Stimulated activated CD8-positive, alpha-beta memory T cell treated with anti-CD3 and anti-CD28 coated beads, Interleukin-12 subunit alpha, Interleukin-12 subunit beta, amount 100 ng/mL, for 4 hours (primary cell): ENCODE results near the gene NATD1.
"Not testable (repeated sequence)": the region's sequence is repeated elsewhere in the genome, so short reads cannot be mapped to it uniquely, and the experiment has no call there.

Source experiments
- DNase-seq: peaks from one replicate; pipeline ENCODE4 v3.0.0-alpha.2; 2020; ENCODE audit warnings: low read depth

The NATD1 gene

GRCh38 chr17:21246698-21247097 is 6.5 kb downstream of the NATD1 start:
- DNase-seq, result no peak

- no peak for DNase-seq
These were observed 7.5 kb downstream of the NATD1 start for GRCh38 chr17:21245639-21246084.

GRCh38 chr17:21243516-21244303 is 9.5 kb downstream of the NATD1 start:
- no peak for DNase-seq

- no peak for DNase-seq
These were observed 10.3 kb downstream of the NATD1 start for GRCh38 chr17:21242780-21243515.

- DNase-seq, result no peak
These were observed 11.0 kb downstream of the NATD1 start for GRCh38 chr17:21242026-21242697.

GRCh38 chr17:21241564-21241963 is 11.6 kb downstream of the NATD1 start:
- no peak for DNase-seq

GRCh38 chr17:21240369-21241055 is 12.7 kb downstream of the NATD1 start:
- DNase-seq, result no peak

GRCh38 chr17:21239680-21240368 is 13.4 kb downstream of the NATD1 start:
- DNase-seq, result no peak

- DNase-seq, result no peak
These were observed 17.3 kb downstream of the NATD1 start for GRCh38 chr17:21235921-21236320.

- DNase-seq, result no peak
These were observed 19.4 kb downstream of the NATD1 start for GRCh38 chr17:21233581-21234347.

GRCh38 chr17:21232033-21232749 is 21.0 kb downstream of the NATD1 start:
- no peak for DNase-seq

- DNase-seq, result no peak
These were observed 21.7 kb downstream of the NATD1 start for GRCh38 chr17:21231533-21231932.

- no peak for DNase-seq
These were observed 24.4 kb downstream of the NATD1 start for GRCh38 chr17:21228845-21229244.

- DNase-seq, result no peak
These were observed 25.1 kb downstream of the NATD1 start for GRCh38 chr17:21228111-21228510.

GRCh38 chr17:21227277-21227676 is 25.9 kb downstream of the NATD1 start:
- DNase-seq, result not testable (repeated sequence)

- DNase-seq, result no peak
These were observed 30.1 kb downstream of the NATD1 start for GRCh38 chr17:21223086-21223485.

- DNase-seq, result no peak
These were observed 34.3 kb downstream of the NATD1 start for GRCh38 chr17:21218831-21219380.

GRCh38 chr17:21218101-21218500 is 35.1 kb downstream of the NATD1 start:
- no peak for DNase-seq

- no peak for DNase-seq
These were observed 35.9 kb downstream of the NATD1 start for GRCh38 chr17:21217346-21217745.

GRCh38 chr17:21215935-21216334 is 37.3 kb downstream of the NATD1 start:
- DNase-seq, result no peak
